Ectodermal cell (in vitro differentiated cells): Measurements from ENCODE around the gene CROCC.
A peak's percentile ranks its signal among the peaks of the same experiment; 100 is the strongest.
"Not testable (repeated sequence)": the region's sequence is repeated elsewhere in the genome, so short reads cannot be mapped to it uniquely, and the experiment has no call there.

ENCODE experiments used
- H3K27ac ChIP-seq: 2 replicates; pipeline ENCODE4 v1.7.0; 2013; ENCODE audit warnings: mild to moderate bottlenecking, low read depth, low read length; ENCODE audit not compliant: insufficient read depth, poor library complexity, severe bottlenecking
- H3K27me3 ChIP-seq: 2 replicates; pipeline ENCODE4 v1.7.0; 2013; ENCODE audit warnings: mild to moderate bottlenecking, low read length; ENCODE audit not compliant: insufficient read depth, control insufficient read depth, poor library complexity, severe bottlenecking
- H3K36me3 ChIP-seq: one replicate; pipeline ENCODE4 v1.7.0; 2013; ENCODE audit warnings: low read length; ENCODE audit not compliant: control insufficient read depth, insufficient read depth
- H3K4me1 ChIP-seq: one replicate; pipeline ENCODE4 v1.7.0; 2013; ENCODE audit warnings: low read length; ENCODE audit not compliant: control insufficient read depth, insufficient read depth
- H3K4me3 ChIP-seq: 2 replicates; pipeline ENCODE4 v1.7.0; 2013; ENCODE audit warnings: low read depth, low read length, control low read depth; ENCODE audit not compliant: insufficient read depth
- H3K9me3 ChIP-seq: 2 replicates; pipeline ENCODE4 v1.7.0; 2013; ENCODE audit warnings: mild to moderate bottlenecking, low read length, moderate library complexity; ENCODE audit not compliant: control insufficient read depth
- WGBS, 2 experiments: methylation state at CpG; one replicate each; pipeline ENCODE4 v1.1.7; 2013; ENCODE audit warnings: missing lambda C conversion rate in 2 of 2; 5-methylcytosine and 5-hydroxymethylcytosine counted together

Gene CROCC

DNA sequence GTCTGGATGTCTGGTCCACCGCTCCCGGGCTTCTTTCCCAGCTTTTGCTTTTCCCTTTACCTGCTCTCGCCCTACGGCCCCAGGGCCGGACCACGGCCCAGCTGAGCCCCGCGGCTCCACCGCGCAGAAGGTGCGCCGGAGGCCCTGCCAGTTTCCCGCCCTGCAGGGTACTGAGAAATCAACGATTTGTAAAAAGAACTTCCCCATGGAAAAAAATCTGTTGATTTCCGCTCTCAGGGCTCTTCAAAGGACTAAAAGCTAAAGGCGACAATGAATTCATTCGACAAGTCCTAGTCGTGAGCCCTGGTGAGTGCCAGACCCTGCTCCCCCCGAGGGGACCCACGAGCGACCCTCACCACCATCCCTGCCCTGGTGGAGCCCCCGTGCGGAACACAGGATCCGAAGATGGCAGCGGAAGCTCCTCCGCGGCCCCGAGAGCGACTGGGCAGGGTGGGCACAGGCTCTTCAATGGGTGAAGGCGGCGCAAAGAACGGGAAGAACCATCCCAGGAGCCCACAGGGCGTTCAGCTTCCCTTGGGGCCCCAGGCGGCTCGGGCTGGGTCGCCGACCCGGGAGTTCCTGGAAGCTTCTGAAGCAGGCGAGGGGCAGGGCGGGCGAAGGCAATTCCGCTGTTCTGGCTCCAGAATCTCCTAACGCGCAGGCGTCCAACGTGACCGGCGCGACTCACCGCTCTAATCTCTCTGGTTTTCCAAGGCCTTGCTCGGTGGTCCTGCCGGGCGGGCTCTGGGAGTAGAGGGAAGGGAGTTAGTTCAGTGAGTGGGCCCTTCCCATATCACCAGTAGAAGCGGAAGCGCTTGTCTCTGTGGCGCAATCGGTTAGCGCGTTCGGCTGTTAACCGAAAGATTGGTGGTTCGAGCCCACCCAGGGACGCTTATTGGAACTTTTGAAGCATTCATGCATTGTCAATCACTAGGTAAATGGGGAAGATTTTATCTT, 32.6 kb upstream of the CROCC start:
- Histone ChIP-seq H3K27me3 (no peaks in the 10 kb centered on the region), H3K4me1 (no peaks in the 10 kb centered on the region), H3K9me3 (no peaks in the 10 kb centered on the region), H3K27ac (peak overlapping the region; percentile 82), H3K36me3 (no peaks in the 10 kb centered on the region), H3K4me3 (peak overlapping the region; percentile 58)
- WGBS, 2 experiments = 2% methylated on average over 63 of the region's 63 CpGs

DNA sequence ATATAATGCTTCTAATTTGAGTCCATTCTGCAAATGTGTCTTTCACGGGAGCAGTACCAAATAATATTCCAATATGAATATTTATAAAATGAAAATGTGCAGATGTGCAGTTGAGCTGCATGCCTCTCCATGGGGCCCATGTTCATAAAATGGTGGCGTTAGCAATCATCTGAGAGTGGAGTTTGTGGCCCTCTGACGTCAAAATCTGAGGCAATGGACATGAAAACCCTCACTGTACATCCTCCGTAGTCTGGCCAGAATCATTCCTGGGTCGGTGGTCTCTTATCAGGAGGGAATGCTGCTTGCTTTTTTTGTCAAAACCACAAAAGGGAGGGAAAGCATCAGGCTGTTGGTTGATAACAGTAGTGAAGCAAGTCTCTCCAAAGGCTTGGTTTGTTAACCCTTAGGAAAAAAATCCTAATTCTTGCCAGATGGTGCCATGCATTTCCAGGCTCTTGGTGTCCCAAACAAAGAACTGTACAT, 31.2 kb upstream of the CROCC start:
- H3K4me3 ChIP-seq, H3K27ac ChIP-seq, H3K36me3 ChIP-seq, H3K27me3 ChIP-seq, H3K4me1 ChIP-seq, H3K9me3 ChIP-seq: not testable (repeated sequence)
- 92 to 97% methylated on average over 4 to 5 of the region's 5 CpGs for WGBS, 2 experiments

DNA sequence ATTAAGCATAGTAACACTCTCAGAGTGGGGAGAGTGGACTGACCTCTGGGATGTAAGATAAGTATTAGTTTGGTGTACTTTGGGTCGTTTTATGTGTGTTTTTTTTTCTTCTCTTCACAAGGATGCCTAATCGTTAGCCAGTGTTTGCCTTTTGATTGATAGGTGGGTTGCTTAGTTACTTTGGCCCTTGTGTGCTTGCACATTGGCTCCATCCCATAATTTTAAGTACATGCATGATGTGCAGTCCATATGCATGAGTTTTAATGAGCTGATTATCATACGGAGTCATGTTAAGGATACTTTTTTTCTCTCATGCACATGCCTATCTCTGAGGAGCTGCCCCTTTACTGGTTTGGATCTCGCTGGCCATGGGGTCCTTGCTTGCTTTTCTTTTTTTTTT, 30.7 kb upstream of the CROCC start:
- WGBS, 2 experiments = 79 to 81% methylated on average over 4 of the region's 4 CpGs
- H3K27me3 ChIP-seq, H3K27ac ChIP-seq, H3K4me1 ChIP-seq, H3K36me3 ChIP-seq, H3K4me3 ChIP-seq, H3K9me3 ChIP-seq: not testable (repeated sequence)

DNA sequence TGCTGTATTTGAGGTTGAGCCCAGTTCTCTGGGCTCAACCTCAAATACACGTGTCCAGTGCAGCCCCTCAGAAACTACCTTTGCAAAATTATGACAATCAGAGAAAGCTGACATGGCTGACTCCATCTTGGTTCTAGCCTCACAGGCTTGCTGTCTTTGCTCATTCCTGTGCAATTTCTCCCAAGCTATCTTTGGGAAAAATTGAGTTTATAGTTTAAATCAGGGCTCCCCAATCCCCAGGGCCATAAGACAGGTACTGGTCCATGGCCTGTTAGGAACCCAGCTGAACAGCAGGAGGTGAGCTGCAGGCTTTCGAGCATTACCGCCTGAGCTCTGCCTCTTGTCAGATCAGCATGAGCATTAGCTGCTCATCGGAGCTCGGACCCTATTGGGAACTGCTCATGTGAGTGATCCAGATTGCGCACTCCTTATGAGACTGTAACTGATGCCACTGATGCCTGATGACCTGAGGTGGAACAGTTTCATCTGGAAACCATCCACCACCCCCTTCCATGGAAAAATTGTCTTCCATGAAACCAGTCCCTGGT, 28.7 kb upstream of the CROCC start:
- not testable (repeated sequence) for H3K4me3 ChIP-seq, H3K27me3 ChIP-seq, H3K36me3 ChIP-seq, H3K4me1 ChIP-seq, H3K9me3 ChIP-seq, H3K27ac ChIP-seq
- WGBS, 2 experiments = 76 to 80% methylated on average over 6 of the region's 6 CpGs

DNA sequence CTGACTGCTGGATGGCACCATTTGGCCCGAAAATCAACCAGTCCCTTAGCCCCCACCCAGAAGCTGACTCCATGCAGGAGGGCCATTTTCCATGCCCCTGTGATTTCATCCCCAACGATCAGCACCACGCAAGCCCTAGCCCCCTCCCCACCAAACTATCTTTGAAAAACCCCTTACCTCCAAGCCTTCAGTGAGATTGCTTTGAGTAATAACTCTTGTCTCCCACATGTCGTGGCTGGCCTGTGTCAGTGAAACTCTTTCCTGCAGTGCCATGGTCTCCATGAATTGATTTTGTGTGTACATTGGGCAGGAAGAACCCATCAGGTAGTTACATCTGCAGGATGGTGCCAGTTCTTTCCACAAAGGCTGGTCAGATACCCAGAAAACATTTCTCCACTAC, 27.9 kb upstream of the CROCC start:
- H3K36me3 ChIP-seq, H3K27me3 ChIP-seq: not testable (repeated sequence)
- 83 to 88% methylated on average over 4 of the region's 4 CpGs for WGBS, 2 experiments

DNA sequence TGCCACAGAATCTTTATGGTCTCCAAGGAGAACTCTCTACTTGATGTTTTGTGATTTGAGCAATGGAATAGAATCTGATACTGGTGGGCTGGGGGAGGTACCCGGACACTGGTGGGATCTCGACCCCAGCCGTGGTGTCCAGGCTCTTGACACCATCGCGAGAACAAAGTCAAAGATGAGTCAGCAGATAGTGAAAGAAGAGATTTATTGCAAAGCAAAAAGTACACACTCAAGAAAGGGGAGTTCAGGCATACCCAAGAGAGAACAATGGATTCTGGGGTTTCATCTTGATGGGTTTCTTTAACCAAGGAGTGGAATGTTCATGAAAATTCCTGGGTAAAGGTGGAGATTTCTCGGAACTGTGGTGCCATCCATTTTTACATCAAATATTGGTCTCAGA, 27.4 kb upstream of the CROCC start:
- H3K9me3 ChIP-seq, H3K27ac ChIP-seq, H3K4me3 ChIP-seq, H3K4me1 ChIP-seq, H3K36me3 ChIP-seq, H3K27me3 ChIP-seq: not testable (repeated sequence)
- 94 to 98% methylated on average over 6 of the region's 6 CpGs for WGBS, 2 experiments

More for the DNA sequence above, 27.9 kb upstream of the CROCC start:
- not testable (repeated sequence) for H3K27ac ChIP-seq, H3K4me1 ChIP-seq, H3K4me3 ChIP-seq, H3K9me3 ChIP-seq

DNA sequence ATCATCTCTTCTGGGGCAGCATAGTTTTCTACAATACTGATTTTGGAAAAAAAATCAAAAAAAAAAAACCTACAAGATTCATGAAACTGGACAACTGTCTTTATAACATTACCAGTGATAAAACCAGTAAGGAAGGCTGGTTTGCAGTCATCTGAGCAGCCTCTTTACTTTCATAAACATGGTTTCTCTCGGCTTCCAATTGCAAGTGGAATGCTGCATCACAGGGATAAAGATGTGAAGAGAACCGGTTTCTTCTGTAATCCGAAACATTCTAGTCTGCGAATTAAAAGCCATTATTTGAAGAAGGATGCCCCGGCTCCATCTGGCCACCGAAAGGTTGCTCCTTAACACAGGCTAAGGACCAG, 26.5 kb upstream of the CROCC start:
- H3K4me3 ChIP-seq = peak overlapping the region; percentile 13
- peak overlapping the region; percentile 98 for H3K27ac ChIP-seq
- not testable (repeated sequence) for H3K27me3 ChIP-seq, H3K9me3 ChIP-seq, H3K4me1 ChIP-seq, H3K36me3 ChIP-seq
- 21 to 71% methylated on average over 1 to 4 of the region's 6 CpGs for WGBS, 2 experiments

DNA sequence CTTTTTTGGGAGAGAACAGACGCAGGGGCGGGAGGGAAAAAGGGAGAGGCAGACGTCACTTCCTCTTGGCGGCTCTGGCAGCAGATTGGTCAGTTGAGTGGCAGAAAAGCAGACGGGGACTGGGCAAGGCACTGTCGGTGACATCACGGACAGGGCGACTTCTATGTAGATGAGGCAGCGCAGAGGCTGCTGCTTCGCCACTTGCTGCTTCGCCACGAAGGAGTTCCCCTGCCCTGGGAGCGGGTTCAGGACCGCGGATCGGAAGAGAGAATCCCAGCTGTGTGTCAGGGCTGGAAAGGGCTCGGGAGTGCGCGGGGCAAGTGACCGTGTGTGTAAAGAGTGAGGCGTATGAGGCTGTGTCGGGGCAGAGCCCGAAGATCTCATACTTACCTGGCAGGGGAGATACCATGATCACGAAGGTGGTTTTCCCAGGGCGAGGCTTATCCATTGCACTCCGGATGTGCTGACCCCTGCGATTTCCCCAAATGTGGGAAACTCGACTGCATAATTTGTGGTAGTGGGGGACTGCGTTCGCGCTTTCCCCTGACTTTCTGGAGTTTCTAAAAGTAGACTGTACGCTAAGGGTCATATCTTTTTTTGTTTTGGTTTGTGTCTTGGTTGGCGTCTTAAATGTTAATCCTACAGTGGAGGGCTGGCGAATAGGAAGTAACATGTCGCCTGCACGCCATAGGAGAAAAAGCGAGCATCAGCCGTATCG, 26.0 kb upstream of the CROCC start, which contains the start of gene RNU1-2:
RNU1-2 (plus strand) TSS at position 383 of the 718 bp plus-strand sequence.
- Histone ChIP-seq H3K27ac (peak within 1 kb of the TSS; percentile 98), H3K4me3 (peak within 1 kb of the TSS; percentile 25)
- H3K36me3 ChIP-seq, H3K9me3 ChIP-seq, H3K4me1 ChIP-seq, H3K27me3 ChIP-seq: not testable (repeated sequence)
- WGBS, 2 experiments = 1 to 2% methylated on average over 22 to 27 of the region's 39 CpGs

DNA sequence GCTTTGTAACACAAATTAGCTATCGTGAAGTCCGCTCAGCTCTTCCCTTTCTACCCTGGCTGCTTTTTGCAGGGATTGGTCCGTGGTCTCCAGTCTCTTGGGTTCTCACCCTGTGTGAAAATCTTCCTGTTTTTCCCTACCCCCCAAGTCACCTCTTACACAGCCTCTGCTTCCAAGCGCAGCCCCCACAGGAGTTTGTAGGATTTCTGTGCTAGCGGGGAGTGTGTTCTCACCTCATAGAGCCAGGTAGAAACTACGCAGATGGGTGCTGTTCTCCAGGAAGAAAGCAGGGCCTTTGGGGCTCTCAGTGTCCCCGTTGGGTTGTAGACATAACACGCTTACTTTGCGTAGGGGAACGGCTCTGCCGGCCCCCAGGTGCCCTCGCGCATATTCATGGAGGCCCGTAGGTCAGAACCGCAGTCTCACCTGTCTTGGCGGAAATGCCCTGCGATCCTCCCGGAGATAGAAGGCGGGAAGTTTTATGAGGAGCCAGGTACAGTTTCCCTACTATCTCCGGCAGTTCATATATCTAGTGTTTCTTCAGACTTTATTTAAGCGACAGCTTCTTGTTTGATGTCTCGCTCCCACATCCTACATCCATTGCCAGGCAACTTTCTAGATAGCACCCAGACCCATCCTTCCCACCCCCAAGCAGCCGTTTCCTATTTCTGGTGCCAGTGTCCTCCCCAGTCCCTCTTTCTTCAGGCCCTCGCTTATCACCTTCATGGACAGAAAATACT, 25.2 kb upstream of the CROCC start:
- H3K27me3 ChIP-seq, H3K4me1 ChIP-seq, H3K9me3 ChIP-seq, H3K36me3 ChIP-seq: not testable (repeated sequence)
- H3K27ac ChIP-seq = peak overlapping the region; percentile 98
- H3K4me3 ChIP-seq = peak overlapping the region; percentile 25
- WGBS, 2 experiments = 19 to 22% methylated on average over 20 to 21 of the region's 24 CpGs

DNA sequence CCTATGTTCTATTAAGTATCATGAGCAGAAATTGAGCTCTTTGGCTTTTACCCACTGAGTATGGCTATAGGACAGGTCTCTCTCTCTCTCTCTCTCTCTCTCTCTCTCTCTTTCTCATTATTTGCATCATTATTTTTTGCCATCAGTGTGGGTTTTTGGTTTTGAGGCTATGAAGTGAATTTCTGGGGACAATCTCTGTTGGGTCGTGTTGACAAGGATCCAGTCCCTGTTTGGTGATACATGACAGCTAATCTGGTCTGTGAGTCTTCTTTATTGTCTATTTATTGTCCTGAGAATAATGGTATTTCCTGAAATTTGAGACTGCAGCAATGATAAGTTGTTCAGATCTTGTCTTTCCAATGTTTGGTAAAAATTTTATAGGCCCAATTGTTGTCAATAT, 24.1 kb upstream of the CROCC start:
- H3K36me3 ChIP-seq, H3K4me1 ChIP-seq, H3K27me3 ChIP-seq, H3K4me3 ChIP-seq, H3K9me3 ChIP-seq, H3K27ac ChIP-seq: not testable (repeated sequence)
- WGBS, 2 experiments = no CpG with 5 or more reads among the region's 1 CpG
